Amniotic epithelial cell (primary cell): ENCODE measurements around the gene MBD2.
A peak's percentile ranks its signal among the peaks of the same experiment; 100 is the strongest.

Experiments
- DNase-seq: peaks from one replicate; pipeline ENCODE4 v3.0.0-alpha.2; 2010; ENCODE audit warnings: low read depth

MBD2 gene

GRCh38 chr18:54224379-54225014 is at the start of gene MBD2:
TSS of gene MBD2 (minus strand) at chr18:54224669. CDS start at chr18:54224559, 110 bp downstream.
- DNase-seq: peak; percentile 90

GRCh38 chr18:54269893-54270844 is 45.7 kb upstream of the MBD2 start:
- DNase-seq: peak; percentile 20

- DNase-seq: no peak
These were observed 44.3 kb upstream of the MBD2 start for GRCh38 chr18:54268751-54269150.

GRCh38 chr18:54267701-54268100 is 43.2 kb upstream of the MBD2 start:
- DNase-seq: no peak

- no peak for DNase-seq
These were observed 39.5 kb upstream of the MBD2 start for GRCh38 chr18:54263904-54264336.

- peak; percentile 57 for DNase-seq
These were observed 37.4 kb upstream of the MBD2 start for GRCh38 chr18:54261894-54262293.

- DNase-seq: peak; percentile 82
These were observed 36.1 kb upstream of the MBD2 start for GRCh38 chr18:54260396-54261072.

- DNase-seq: peak; percentile 83
These were observed 33.3 kb upstream of the MBD2 start for GRCh38 chr18:54257818-54258217.

GRCh38 chr18:54257015-54257414 is 32.5 kb upstream of the MBD2 start:
- DNase-seq: peak; percentile 74

GRCh38 chr18:54255141-54255540 is 30.7 kb upstream of the MBD2 start:
- no peak for DNase-seq

GRCh38 chr18:54254265-54254758 is 29.8 kb upstream of the MBD2 start:
- peak; percentile 59 for DNase-seq

GRCh38 chr18:54251606-54252390 is 27.3 kb upstream of the MBD2 start:
- DNase-seq: no peak

GRCh38 chr18:54250846-54251261 is 26.4 kb upstream of the MBD2 start:
- no peak for DNase-seq

GRCh38 chr18:54247511-54248175 is 23.2 kb upstream of the MBD2 start:
- DNase-seq: no peak

- no peak for DNase-seq
These were observed 17.9 kb upstream of the MBD2 start for GRCh38 chr18:54242327-54242726.

- DNase-seq: no peak
These were observed 17.0 kb upstream of the MBD2 start for GRCh38 chr18:54241483-54241882.

- DNase-seq: peak; percentile 41
These were observed 16.2 kb upstream of the MBD2 start for GRCh38 chr18:54240629-54241107.

GRCh38 chr18:54239601-54240000 is 15.1 kb upstream of the MBD2 start:
- no peak for DNase-seq

GRCh38 chr18:54239091-54239490 is 14.6 kb upstream of the MBD2 start:
- DNase-seq: no peak

- no peak for DNase-seq
These were observed 13.9 kb upstream of the MBD2 start for GRCh38 chr18:54238173-54238936.
